Subcutaneous abdominal adipose tissue (tissue), 5 donors: Measurements from ENCODE around the gene LAG3.

ENCODE experiments used
- H3K27ac ChIP-seq: one replicate; pipeline ENCODE4 v1.7.0; 2013; ENCODE audit warnings: low read depth, mild to moderate bottlenecking, inconsistent platforms, low read length, moderate library complexity
- H3K27me3 ChIP-seq, 5 donors: one replicate each; pipeline ENCODE4 v1.7.0; 2013; ENCODE audit warnings: low read length in 5 of 5, inconsistent platforms in 1 of 5; ENCODE audit not compliant: control insufficient read depth in 5 of 5, insufficient read depth in 4 of 5
- H3K36me3 ChIP-seq, 5 donors: one replicate each; pipeline ENCODE4 v1.7.0; 2013; ENCODE audit warnings: low read length in 5 of 5; ENCODE audit not compliant: control insufficient read depth in 5 of 5, insufficient read depth in 5 of 5
- H3K4me1 ChIP-seq, 5 donors: one replicate each; pipeline ENCODE4 v1.7.0; 2013; ENCODE audit warnings: low read length in 5 of 5, mild to moderate bottlenecking in 3 of 5, moderate library complexity in 1 of 5; ENCODE audit not compliant: control insufficient read depth in 5 of 5, insufficient read depth in 5 of 5
- H3K4me3 ChIP-seq, 5 donors: one replicate each; pipeline ENCODE4 v1.7.0; 2013; ENCODE audit warnings: low read length in 5 of 5, low read depth in 1 of 5
- H3K9ac ChIP-seq, 5 donors: one replicate each; pipeline ENCODE4 v1.7.0; 2013; ENCODE audit warnings: low read length in 5 of 5, mild to moderate bottlenecking in 4 of 5, moderate library complexity in 3 of 5
- H3K9me3 ChIP-seq, 5 donors: one replicate each; pipeline ENCODE4 v1.7.0; 2013; ENCODE audit warnings: low read length in 5 of 5; ENCODE audit not compliant: control insufficient read depth in 5 of 5
- donor health status: healthy.
- donor health status: healthy.
- donor health status: healthy.
- donor health status: healthy.
- donor health status: healthy.

The LAG3 gene

GRCh38 chr12:6764011-6764828 lies 8.1 kb upstream of the LAG3 start:
- Histone ChIP-seq H3K4me1 (peaks cover 10 to 47% (median 46%) of the 10 kb centered on the region in 5 donors), H3K27ac (peak overlapping the region; percentile 93), H3K9ac (peak overlapping the region in 1 of 5 donors; percentile 71), H3K27me3 (peaks cover 0 to 2% (median 0%) of the 10 kb centered on the region in 5 donors), H3K9me3 (no peaks in the 10 kb centered on the region), H3K4me3 (peak overlapping the region; percentile 23 to 82 (median 44)), H3K36me3 (peaks cover 0 to 1% (median 0%) of the 10 kb centered on the region in 5 donors)

GRCh38 chr12:6765048-6765633 lies 7.2 kb upstream of the LAG3 start:
- Histone ChIP-seq H3K9ac (peak overlapping the region in 3 of 5 donors; percentile 21 to 59 (median 48)), H3K9me3 (no peaks in the 10 kb centered on the region), H3K4me3 (peak overlapping the region in 3 of 5 donors; percentile 81 to 82 (median 81))

DNA sequence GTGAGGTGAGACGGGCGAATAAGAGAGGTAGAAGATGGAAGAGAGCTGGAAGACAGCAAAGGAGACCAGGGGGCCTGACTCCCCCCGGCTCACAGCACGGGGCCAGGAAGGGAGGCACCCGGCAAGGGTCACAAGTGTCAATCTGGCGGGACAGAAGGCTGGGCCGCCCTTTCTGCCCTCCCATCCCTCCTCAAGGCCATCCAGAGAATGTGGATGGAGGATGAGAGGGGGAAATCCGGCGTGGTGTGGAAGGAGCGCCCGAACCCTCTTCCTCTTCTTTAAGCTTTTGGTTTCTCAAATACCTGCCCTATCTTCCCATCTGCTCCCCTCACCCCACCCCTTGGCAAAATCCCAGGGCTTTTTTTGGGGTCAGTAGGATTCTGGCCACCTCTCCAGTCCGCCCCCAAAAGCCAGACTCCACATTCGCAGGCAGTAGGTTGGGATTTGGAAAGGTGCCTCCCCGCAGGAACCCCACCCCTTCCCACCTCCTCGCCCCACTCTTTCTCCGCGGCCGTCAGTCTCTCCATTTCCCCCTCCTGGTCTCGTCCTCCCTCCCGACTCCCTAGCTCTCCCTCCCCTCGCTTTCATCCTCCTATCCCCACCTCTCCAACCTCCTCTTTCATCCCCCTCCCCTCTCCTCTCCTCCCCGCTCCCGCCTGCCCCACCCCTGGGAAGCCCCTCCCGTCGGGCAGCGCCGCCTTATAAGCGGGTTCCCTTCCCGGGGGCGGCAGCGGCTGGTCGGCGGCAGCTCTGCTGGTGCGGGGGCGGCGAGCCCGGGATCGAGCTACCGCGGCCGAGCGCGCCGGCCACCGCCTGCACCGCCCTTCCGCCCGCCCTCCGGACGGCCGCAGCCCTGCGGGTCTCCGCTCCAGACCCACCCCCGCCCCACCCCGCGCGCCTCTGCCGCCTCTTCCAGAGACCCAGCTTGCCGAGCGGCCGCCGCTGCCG lies 6.4 kb upstream of the LAG3 start, which contains the start of gene PTMS:
Gene PTMS (plus strand): TSS at position 730 of the 948 bp plus-strand sequence. CDS start 343 bp downstream, outside the sequence.
- Histone ChIP-seq H3K4me3 (peak within 1 kb of the TSS; percentile 71 to 82 (median 81)), H3K9me3 (no peaks in the 10 kb centered on the region), H3K27ac (peak within 1 kb of the TSS; percentile 93), H3K27me3 (peaks cover 0 to 2% (median 0%) of the 10 kb centered on the region in 5 donors), H3K4me1 (peaks cover 12 to 59% (median 49%) of the 10 kb centered on the region in 5 donors), H3K36me3 (peaks cover 0 to 17% (median 14%) of the 10 kb centered on the region in 5 donors), H3K9ac (peak within 1 kb of the TSS; percentile 48 to 87 (median 69))

More at GRCh38 chr12:6765048-6765633, 7.2 kb upstream of the LAG3 start:
- peaks cover 0 to 10% (median 9%) of the 10 kb centered on the region in 5 donors for H3K36me3 ChIP-seq
- H3K4me1 ChIP-seq: peaks cover 12 to 52% (median 48%) of the 10 kb centered on the region in 5 donors
- H3K27me3 ChIP-seq: peaks cover 0 to 2% (median 0%) of the 10 kb centered on the region in 5 donors
- H3K27ac ChIP-seq: peak overlapping the region; percentile 93

GRCh38 chr12:6766651-6767349 lies 5.5 kb upstream of the LAG3 start:
- Histone ChIP-seq H3K9me3 (no peaks in the 10 kb centered on the region), H3K27ac (peak overlapping the region; percentile 77), H3K36me3 (peaks cover 0 to 23% (median 21%) of the 10 kb centered on the region in 5 donors), H3K4me1 (peaks cover 12 to 68% (median 58%) of the 10 kb centered on the region in 5 donors), H3K4me3 (peak overlapping the region; percentile 71 to 82 (median 81)), H3K27me3 (peaks cover 0 to 2% (median 0%) of the 10 kb centered on the region in 5 donors), H3K9ac (peak overlapping the region in 4 of 5 donors; percentile 67 to 87 (median 74))

DNA sequence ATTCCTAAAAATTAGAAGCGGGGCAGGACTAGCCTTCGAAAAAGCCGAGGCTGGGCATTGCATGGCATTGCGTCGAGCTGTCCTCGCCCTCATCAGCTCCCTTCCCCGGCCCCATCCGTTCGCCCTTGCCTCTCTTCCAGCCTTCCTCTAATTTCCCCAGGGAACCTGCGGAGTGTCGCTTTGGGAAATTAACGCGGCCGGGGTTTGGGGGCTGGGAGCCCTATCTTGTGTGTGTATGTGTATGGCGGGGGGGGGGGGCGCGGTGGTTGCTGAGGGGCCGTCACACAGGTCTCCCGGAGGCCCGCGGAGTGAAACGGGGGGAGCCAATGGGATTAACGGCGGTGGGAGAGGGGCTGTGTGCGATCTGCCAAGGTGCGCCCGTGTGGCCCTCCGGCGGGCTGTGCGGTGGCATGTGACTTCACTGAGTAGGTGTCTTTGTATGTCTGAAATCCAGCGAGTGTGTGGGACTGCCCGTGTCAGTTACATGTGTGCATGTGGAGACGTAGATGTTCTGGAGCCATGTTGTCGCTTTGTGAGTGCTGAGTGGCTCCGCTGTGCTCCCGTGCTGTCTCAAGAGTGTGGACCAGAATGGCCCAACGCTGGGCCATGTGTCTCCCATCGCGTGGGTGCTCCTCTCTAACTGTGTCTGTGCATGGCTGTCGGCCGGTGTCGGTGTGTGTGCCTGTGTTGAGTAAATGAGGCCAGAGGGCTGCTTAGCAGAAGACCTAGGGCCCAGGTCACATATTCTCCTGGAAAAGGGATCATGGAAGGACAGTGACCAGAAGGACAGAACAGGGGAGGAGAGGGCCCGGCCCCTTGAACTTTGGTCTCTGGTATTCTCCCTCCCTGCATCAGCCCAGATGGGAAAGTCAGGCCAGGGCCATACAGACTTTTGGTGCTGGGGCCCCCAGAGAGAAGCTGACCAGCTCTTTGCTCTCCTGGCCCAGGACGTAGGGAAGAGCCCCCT lies 4.7 kb upstream of the LAG3 start:
- H3K4me3 ChIP-seq: peak overlapping the region; percentile 71 to 82 (median 81)
- H3K36me3 ChIP-seq: peaks cover 0 to 23% (median 21%) of the 10 kb centered on the region in 5 donors
- H3K9me3 ChIP-seq: no peaks in the 10 kb centered on the region
- H3K9ac ChIP-seq: peak overlapping the region in 4 of 5 donors; percentile 67 to 87 (median 74)
- peak overlapping the region; percentile 77 for H3K27ac ChIP-seq
- peaks cover 0 to 2% (median 0%) of the 10 kb centered on the region in 5 donors for H3K27me3 ChIP-seq
- H3K4me1 ChIP-seq: peaks cover 12 to 74% (median 60%) of the 10 kb centered on the region in 5 donors

DNA sequence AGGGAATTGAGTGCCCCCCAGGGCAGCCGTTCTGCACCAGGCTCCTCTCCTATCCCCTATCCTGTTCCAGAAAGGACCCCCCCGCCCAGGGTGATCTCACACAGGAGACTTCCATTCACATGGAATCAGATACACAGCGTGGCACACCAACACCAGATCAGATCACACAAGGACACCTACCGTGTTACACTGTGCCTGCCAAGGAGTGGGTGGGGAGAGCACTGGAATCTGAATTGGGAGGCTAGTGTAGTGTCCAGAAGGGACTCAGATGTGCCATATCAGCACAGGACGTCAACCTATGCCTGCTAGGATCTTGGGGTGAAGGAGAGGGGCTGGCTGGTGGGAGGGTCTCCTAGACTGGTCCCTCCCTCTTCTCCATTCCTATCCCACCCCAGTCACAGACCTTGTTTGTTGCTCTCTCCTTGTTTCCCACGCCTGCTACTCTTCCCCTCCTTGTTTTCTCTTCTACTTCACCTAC lies 3.8 kb upstream of the LAG3 start:
- Histone ChIP-seq H3K9ac (peak overlapping the region in 3 of 5 donors; percentile 35 to 80 (median 69)), H3K27ac (peak overlapping the region; percentile 77), H3K27me3 (peaks cover 0 to 4% (median 0%) of the 10 kb centered on the region in 5 donors), H3K4me1 (peaks cover 12 to 75% (median 60%) of the 10 kb centered on the region in 5 donors), H3K4me3 (peak overlapping the region; percentile 71 to 82 (median 81)), H3K9me3 (no peaks in the 10 kb centered on the region), H3K36me3 (peaks cover 0 to 23% (median 21%) of the 10 kb centered on the region in 5 donors)

- H3K36me3 ChIP-seq: peaks cover 0 to 23% (median 21%) of the 10 kb centered on the region in 5 donors
- no peak overlapping the region for H3K9ac ChIP-seq
- H3K27ac ChIP-seq: no peak overlapping the region
- no peaks in the 10 kb centered on the region for H3K9me3 ChIP-seq
- H3K27me3 ChIP-seq: peaks cover 0 to 4% (median 0%) of the 10 kb centered on the region in 5 donors
- no peak overlapping the region for H3K4me3 ChIP-seq
- H3K4me1 ChIP-seq: peaks cover 10 to 74% (median 56%) of the 10 kb centered on the region in 5 donors
These were observed 3.3 kb upstream of the LAG3 start for GRCh38 chr12:6768990-6769389.

DNA sequence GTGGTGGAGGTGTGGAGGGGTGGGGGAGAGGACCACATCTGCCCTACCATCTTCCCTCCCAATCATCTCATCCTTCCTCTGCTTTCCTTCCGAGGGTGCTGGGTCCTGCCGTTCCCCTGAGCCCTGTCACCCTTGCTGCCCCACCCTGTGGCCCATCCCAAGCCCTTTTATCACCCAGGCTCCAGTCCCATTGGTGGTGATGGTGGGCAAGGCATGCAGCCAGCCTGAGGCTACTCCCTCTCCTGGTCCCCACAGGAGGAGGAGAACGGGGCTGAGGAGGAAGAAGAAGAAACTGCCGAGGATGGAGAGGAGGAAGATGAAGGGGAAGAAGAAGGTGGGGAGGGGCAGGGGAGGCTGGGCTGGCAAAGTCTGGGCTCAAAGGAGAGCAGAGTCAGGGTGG lies 2.7 kb upstream of the LAG3 start:
- Histone ChIP-seq H3K27me3 (peaks cover 0 to 4% (median 0%) of the 10 kb centered on the region in 5 donors), H3K36me3 (peaks cover 0 to 23% (median 21%) of the 10 kb centered on the region in 5 donors), H3K27ac (no peak overlapping the region), H3K4me1 (peaks cover 10 to 69% (median 49%) of the 10 kb centered on the region in 5 donors), H3K4me3 (no peak overlapping the region), H3K9me3 (no peaks in the 10 kb centered on the region), H3K9ac (no peak overlapping the region)
